Cardiac muscle cell (in vitro differentiated cells and primary cell): ENCODE measurements around the gene CARMIL1. TPM values are rescaled to one million over a fixed set of nuclear protein-coding genes. Genes with fewer than 3 reads are reported as not detected.

ENCODE experiments used
- DNase-seq, 2 donors: peaks; one replicate each; pipeline versions ENCODE4 v3.0.0 to v3.0.0-alpha.2; 2010 to 2017; ENCODE audit warnings: low read depth in 1 of 2, low spot score in 1 of 2
- H3K27ac ChIP-seq: fragments of 200-600 bp; sonication (generic); 2 replicates; pipeline ENCODE4 v1.5.1; 2016
- H3K27me3 ChIP-seq: fragments of 200-600 bp; sonication (generic); 2 replicates; pipeline ENCODE4 v1.6.0; 2016; ENCODE audit warnings: control low read depth
- H3K36me3 ChIP-seq: fragments of 200-600 bp; sonication (generic); 2 replicates; pipeline ENCODE4 v1.5.1; 2016; ENCODE audit warnings: control low read depth
- H3K4me1 ChIP-seq: fragments of 200-600 bp; sonication (generic); 2 replicates; pipeline ENCODE4 v1.8.1; 2017; ENCODE audit warnings: low read depth, mild to moderate bottlenecking, mixed run types
- H3K4me3 ChIP-seq: fragments of 200-600 bp; sonication (generic); 2 replicates; pipeline ENCODE4 v1.5.1; 2016; ENCODE audit warnings: mild to moderate bottlenecking
- H3K9me3 ChIP-seq: fragments of 200-600 bp; sonication (generic); 2 replicates; pipeline ENCODE4 v1.5.1; 2017; ENCODE audit warnings: low read depth, mild to moderate bottlenecking, control low read depth
- CTCF ChIP-seq: IDR thresholded peaks from 2 replicates; pipeline ENCODE4 v1.5.1; 2012; ENCODE audit warnings: low read depth, mild to moderate bottlenecking, low read length
- polyA plus RNA-seq: library from polyadenylated mRNA; unstranded; fragments of >200 nt; fragmentation: Nextera tagmentation; extraction: Ambion mirVana; gene quantifications from 2 replicates; pipeline ENCODE4 v1.2.1, GENCODE V29; 2016
- total RNA-seq: library from RNA; depleted of rRNA; stranded (reverse); fragments of >200 nt; gene quantifications from 2 replicates; pipeline ENCODE4 v1.2.3, GENCODE V29; 2016

The CARMIL1 gene
- total and polyA plus RNA-seq, 2 experiments from 2014 or later: 15.7 to 63.6 TPM

DNA sequence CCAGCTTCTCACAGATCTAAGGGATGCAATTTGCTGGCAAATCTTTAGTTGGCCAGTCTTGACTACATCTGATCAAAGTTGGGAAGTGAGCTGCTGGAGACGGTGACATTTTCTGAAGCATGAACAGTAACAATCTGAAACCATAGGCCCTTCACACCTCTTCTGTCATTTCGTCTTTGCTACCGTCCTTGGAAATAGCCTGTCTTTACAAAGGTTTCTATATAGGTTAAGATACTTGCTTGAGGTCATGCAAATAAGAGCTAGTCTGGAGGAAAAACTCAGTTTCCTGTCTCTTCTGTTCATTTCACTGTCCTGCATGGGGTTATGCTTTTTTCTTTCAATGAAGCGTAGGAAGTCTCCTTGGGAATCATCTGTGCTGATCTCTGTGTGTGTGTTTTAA is 55.6 kb downstream of the CARMIL1 start:
- Histone ChIP-seq H3K27ac (no peak overlapping the region), H3K4me1 (peaks cover 27% of the 10 kb centered on the region), H3K27me3 (no peaks in the 10 kb centered on the region), H3K9me3 (no peaks in the 10 kb centered on the region), H3K4me3 (no peak overlapping the region), H3K36me3 (no peaks in the 10 kb centered on the region)
- no peak for DNase-seq
- no peak for TF ChIP-seq CTCF

- H3K9me3 ChIP-seq: no peaks in the 10 kb centered on the region
- H3K4me1 ChIP-seq: peaks cover 23% of the 10 kb centered on the region
- TF ChIP-seq CTCF: no peak
Measured at GRCh38 chr6:25336996-25337395, 57.8 kb downstream of the CARMIL1 start.

DNA sequence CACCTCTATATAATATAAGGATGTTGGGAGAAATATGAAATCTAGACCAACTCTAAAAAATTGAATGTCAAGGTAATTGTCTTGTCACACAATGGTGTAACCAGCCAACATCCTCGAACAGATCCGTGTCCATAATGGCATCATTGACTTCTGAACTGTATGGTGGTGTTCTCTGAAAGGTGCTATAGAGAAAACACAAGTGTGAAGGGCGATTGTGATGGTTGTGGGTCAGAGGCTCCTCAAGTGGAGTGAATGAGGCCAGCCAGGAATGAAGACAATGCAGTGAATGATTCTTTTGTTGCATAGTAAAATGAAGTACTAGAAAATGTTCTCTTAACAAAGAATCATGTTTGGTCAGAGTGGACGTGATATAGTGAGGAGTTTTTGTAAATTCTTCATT is 58.3 kb downstream of the CARMIL1 start:
- no peaks in the 10 kb centered on the region for H3K36me3 ChIP-seq
- no peak for TF ChIP-seq CTCF
- H3K4me1 ChIP-seq: peaks cover 23% of the 10 kb centered on the region
- H3K27me3 ChIP-seq: no peaks in the 10 kb centered on the region
- H3K27ac ChIP-seq: no peak overlapping the region
- H3K9me3 ChIP-seq: no peaks in the 10 kb centered on the region
- no peak overlapping the region for H3K4me3 ChIP-seq
- no peak for DNase-seq

More at GRCh38 chr6:25336996-25337395, 57.8 kb downstream of the CARMIL1 start:
- Histone ChIP-seq H3K27me3 (no peaks in the 10 kb centered on the region), H3K36me3 (no peaks in the 10 kb centered on the region), H3K27ac (no peak overlapping the region), H3K4me3 (no peak overlapping the region)
- peak in 1 of 2 donors; percentile 48 for DNase-seq

DNA sequence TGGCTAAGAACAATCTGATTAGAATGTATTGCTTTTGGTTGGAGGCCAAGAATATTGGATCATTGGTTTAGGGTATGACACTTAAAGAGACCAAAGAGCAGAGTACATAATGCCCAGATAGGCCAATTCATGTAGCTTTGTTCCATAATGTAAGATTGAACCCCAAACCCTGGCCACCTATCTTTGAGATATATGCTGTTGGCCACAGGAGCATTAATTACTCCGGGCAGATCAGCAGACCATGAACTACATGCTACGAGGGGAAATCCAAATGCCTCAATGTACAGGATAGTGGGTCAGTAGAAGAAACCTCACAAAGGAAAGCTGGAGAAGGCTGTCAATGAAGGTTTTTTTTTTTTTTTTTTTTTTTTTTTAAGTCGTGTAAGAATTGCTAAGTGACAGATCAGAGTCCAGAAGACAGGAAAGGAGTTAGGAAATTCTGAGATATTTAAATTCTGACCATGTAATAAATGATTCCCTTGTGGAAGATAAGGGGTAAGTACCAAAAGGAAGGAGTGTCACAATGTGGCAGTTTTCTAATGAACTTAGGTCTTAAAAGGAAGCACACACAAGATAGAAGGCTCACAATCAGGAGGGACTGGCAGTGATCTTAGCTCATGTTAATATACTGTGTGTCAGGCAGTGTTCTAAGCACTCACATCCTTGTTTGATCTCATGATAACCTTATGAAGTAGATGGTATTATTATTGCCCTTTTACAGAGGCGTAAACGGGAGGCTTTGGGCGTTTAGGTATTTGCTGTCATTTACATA is 61.4 kb downstream of the CARMIL1 start:
- Histone ChIP-seq H3K9me3 (no peaks in the 10 kb centered on the region), H3K4me3 (no peak overlapping the region), H3K36me3 (no peaks in the 10 kb centered on the region), H3K4me1 (peaks cover 24% of the 10 kb centered on the region), H3K27me3 (no peaks in the 10 kb centered on the region), H3K27ac (no peak overlapping the region)
- no peak for TF ChIP-seq CTCF
- DNase-seq: no peak

DNA sequence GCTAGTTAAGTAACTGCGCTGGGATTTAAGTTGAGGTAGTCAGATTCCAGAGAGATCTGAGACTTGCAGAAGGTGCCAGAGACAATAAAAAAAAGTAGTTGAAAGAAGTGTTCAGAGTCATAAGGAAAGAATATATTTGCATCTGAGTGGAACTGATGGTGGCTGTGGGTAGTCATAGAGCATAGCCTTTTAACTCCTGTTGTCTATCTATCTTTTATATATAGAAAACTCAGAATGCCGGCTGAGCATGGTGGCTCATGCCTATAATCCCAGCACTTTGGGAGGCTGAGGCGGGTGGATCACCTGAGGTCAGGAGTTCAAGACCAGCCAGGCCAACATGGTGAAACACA is 62.0 kb downstream of the CARMIL1 start:
- Histone ChIP-seq H3K36me3 (no peaks in the 10 kb centered on the region), H3K27ac (no peak overlapping the region), H3K27me3 (no peaks in the 10 kb centered on the region), H3K4me1 (peaks cover 27% of the 10 kb centered on the region), H3K4me3 (no peak overlapping the region), H3K9me3 (no peaks in the 10 kb centered on the region)
- no peak for TF ChIP-seq CTCF
- no peak for DNase-seq
